HG03469 (cell line): ENCODE results near the gene ODAD3.
A peak's percentile ranks its signal among the peaks of the same experiment; 100 is the strongest.

Source experiments
- ATAC-seq: cut with Tn5 transposase; IDR thresholded peaks from one replicate; pipeline ENCODE4 v1.9.1; 2021; ENCODE audit warnings: mild to moderate bottlenecking, moderate library complexity, moderate number of reproducible peaks; ENCODE audit not compliant: unreplicated experiment

ODAD3 gene

DNA sequence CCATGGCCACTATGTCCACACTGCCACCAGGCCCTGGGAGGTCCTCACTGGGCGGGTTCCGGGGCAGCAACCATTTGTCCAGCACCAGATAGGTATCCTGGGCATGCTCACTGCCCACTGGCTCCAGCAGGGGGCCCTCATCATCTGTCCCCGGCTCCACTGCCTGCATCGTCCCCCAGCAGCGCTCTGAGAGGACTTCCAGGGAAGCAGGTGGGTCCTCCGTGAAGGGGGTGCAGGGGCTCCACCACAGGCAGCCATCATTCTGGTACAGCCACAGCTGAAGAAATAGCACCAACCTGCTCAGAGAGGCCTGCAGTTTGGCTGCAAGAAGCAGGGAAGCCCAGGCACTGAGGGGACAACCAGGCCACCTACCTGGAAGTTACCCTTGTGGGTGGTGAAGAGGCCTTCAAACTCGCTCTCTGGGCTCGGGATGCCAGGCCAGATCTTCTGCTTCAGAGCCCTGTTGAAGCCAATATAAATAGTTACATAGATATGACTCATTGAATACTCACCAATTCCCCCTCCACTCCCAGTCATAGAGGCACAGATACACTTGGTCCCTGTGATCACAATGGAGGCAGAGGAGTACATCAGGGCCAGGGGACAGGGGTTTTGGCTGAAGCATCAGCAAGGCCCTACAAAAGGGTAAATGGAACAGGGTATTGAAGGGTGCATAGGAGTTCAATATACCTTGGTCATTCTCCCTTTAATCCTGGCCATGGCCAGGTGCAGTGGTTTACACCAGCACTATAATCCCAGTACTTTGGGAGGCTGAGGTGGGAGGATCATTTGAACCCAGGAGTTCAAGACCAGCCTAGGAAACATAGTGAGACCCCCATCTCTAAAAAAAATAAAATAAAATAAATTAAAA, 56.4 kb downstream of the ODAD3 start:
- no peak for ATAC-seq

DNA sequence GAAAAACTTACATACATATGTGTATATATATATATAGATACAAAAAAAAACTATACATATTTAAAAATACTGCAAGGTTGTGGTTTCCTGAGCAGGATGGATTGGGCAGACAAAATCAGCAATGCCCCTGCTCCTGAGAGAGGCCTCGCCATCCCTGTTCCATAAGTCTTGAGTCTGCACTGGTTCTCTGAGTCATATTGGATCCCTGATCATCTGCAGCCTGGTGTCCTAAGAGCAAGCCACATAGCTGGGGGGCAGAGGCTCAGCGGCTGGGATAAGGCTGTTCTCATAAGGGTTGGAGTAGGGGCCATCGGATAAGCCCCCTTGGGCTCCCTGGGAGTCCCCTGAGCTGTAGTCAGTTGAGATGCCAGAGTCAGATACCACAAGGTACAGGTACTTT, 57.2 kb downstream of the ODAD3 start:
- no peak for ATAC-seq

DNA sequence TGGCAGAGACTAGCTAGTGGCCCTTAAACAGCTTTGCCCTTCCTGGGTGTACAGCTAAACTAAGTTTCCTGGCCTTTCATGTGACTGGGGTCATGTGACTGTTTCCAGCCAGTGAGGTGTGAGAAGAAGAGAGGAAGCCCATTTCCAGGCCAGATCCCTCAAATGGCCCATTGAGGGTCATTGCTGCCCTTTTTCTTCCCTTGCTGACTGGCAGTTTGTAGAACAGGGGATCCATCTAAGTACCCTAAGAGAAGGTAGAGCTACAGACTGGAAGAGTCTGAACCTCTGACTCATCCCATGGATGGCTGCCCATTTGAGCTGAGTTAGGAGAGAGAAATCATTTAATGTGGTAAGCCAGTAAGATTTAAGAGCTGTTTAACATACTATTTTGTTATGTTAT, 57.7 kb downstream of the ODAD3 start:
- ATAC-seq, result no peak

DNA sequence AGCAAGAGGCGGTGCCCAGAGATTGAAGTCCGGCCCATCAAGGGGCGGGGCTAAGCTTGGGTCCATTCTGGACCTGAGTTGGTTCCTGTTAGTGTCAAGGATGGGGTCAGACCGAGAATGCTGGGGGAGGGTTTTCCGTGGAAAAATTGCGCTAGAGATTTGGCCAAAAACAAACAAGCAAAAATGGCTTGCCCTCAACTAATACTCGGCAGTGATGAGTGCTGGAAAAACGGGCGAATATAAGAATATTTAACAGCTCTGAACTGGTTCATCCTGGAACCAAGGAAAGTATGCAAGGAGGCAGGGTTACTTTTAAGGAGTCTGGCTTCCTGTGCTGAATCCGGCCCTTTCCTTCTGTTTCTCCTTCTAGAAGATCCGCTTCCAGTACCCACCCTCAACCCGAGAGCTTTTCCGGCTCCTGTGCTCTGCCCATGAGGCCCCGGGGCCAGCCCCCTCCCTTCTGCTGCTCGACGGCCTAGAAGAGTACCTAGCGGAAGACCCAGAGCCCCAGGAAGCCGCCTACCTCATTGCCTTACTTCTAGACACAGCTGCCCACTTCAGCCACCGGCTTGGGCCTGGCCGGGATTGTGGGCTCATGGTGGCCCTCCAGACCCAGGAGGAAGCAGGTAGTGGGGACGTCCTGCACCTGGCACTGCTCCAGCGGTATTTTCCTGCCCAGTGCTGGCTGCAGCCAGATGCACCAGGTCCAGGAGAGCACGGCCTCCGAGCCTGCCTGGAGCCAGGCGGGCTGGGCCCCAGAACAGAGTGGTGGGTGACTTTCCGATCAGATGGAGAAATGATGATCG, 59.6 kb downstream of the ODAD3 start:
- no peak for ATAC-seq

DNA sequence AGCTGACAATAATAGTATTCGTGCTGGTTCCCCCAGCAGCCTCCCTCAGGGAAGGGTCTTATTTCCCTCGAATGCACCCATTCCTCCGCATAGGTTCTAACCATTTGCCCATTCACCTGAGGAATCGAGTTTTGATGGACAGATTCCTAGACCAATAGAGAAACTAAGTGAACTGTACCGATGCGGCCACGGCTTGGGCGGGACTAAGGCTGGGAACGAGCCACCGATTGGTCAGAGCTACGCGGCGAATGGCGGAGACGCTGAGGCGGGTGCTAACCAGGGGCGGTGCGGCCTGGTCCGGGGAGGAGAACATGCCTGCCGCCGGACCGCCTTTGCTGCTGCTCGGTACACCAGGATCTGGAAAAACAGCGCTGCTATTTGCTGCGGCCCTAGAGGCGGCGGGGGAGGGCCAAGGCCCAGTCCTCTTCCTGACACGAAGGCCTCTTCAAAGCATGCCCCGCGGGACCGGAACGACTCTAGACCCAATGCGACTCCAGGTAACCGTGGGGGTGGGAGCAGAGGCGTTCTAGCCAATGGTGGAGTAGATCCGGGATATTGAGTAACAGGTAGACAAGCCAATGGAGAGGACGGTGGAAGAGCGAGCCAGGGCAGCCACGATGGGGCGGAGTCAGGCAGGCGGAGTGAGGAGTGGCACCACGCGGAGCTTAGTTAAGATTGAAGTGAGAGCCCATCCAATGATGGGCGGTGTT, 60.3 kb downstream of the ODAD3 start, which contains the start of gene SWSAP1:
Gene SWSAP1 (plus strand): TSS at position 234 of the 710 bp plus-strand sequence. CDS start 15 bp downstream, at position 249.
- ATAC-seq, result peak; percentile 84

DNA sequence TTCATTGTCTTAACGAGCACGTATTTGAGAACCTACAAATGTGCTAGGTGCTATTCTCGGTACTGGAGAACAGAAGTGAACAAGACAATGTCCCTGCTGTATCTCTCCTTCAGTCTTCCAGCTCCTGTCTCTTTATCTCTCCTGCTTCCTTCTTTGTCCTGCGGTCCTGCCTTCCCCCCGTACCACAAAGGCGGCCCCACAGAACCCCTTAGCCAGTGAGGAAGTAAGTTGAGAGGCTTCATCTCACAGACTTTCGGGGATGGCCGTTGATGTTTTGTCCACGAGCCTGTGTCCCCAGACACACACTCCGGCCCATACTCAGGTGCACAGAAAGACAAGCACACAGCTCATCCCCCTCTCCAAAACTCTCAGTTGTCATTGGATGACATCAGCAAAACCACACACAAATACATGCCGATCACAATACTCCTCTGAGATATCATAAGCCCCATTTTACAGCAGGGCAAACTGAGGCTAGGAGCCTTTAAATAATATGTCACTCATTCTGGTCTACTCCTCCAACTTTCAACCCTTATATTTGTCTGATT, 61.0 kb downstream of the ODAD3 start:
- ATAC-seq, result no peak

DNA sequence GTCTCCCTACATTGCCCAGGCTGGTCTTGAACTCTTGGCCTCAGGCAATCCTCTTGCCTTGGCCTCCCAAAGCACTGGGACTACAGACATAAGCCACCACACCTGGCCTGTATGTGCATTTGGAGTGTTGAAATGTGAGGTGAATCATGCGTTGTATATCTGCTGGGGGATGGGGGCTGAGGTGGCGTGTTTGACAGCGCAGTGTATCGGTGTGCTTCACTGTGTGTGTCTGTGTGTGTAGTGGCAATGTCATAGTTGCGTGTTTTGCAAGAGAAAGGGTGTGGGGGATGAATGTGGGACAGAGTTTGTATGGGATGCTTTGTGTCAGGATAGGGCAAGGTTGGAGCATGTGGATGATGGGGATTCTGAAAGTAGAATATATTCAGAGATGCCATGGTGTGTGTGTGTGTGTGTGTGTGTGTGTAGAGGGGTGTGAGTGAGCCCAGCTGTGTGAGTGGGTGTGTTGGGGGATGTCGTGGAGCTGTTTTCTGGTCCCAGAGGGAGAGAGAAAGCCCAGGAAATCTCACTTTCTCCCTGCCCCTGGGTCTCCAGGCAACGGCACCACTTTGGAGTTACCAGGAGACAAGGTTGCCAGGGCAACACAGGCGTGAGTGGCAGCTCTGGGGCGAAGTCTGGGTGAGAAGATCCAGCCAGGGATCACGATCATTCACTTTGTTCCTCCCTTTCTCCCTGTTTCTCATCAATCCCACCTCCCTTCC, 61.6 kb downstream of the ODAD3 start:
- ATAC-seq, result no peak

DNA sequence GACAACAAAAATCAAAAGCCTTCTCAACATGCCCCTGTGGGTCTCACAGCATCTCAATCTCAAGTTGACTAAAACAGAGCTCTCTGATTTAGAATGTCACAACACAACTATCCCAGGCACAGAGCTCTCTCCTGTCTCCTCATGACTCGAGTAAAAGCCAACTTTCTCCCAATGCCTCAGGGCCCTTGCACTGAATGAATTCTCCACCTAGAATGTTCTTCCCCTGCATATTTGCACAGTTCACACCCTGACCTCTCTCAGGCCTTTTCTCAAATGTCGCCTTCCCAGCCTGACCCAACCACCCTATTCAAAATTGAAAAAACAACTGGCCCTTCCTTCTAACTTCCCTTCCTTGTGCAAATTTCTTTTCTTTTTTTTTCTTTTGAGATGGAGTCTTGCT, 64.2 kb downstream of the ODAD3 start:
- ATAC-seq, result no peak
